Measurements from ENCODE around the gene SPECC1. TPM values are rescaled to one million over a fixed set of nuclear protein-coding genes. Genes with fewer than 3 reads are reported as not detected.
"Not testable (repeated sequence)": the region's sequence is repeated elsewhere in the genome, so short reads cannot be mapped to it uniquely, and the experiment has no call there.

SPECC1 gene
- total RNA-seq, 2 experiments from 2014 or later: 13.7 to 17.4 TPM

DNA sequence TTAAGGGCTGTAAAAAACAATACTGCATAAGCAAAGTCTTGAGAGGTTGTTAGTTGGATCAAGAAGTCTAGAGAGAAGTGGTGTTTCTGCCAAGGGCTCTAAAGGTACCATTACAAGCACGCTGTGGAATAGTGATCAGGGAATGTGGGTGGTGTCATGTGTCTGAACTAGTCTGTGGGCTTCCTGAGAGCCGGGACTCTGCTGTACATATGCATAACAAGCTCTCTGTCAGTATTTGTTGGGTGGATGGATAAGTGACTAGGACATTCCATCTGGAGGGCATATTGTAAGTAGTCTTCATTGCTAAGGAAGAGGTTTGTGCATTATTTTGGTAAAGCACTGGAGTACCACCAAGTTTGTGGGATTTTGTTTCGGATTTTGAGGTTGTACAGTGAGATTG, 248.6 kb downstream of the SPECC1 start:
- Mint-ChIP-seq H3K4me1 (ENCODE audit: low read depth) (peaks cover 53% of the 10 kb centered on the region), H3K27me3 (ENCODE audit: low read depth) (no peaks in the 10 kb centered on the region)

DNA sequence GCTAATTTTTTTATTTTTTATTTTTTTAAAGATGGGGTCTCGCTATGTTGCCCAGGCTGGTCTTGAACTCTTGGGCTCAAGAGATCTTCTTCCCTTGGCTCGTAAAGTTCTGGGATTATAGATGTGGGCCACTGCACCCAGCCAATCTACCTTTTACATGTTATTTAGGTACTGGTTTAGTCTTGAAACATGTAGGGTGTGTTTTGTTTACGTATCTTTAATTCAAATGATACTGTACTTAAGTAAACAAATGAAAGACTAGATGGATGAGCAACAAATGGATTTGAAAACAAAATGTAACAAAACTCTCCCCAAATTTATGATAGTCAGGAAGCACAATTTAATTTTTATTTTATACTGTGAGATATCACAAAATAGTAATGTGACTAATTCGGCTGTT, 250.5 kb downstream of the SPECC1 start:
- Mint-ChIP-seq H3K4me3 (no peak overlapping the region), H3K4me1 (ENCODE audit: low read depth) (peaks cover 46% of the 10 kb centered on the region), H3K27me3 (ENCODE audit: low read depth) (no peaks in the 10 kb centered on the region), H3K9me3 (peaks cover 12% of the 10 kb centered on the region), H3K27ac (no peak overlapping the region), H3K36me3 (ENCODE audit: low read depth) (peaks cover 11% of the 10 kb centered on the region)
- DNase-seq: no peak
- intact Hi-C loops (cut with micrococcal nuclease): no loop called here
- CTCF ChIA-PET: no interaction called here

More for the DNA sequence above, 248.6 kb downstream of the SPECC1 start:
- H3K27ac Mint-ChIP-seq: no peak overlapping the region
- no peak overlapping the region for H3K4me3 Mint-ChIP-seq
- intact Hi-C loops (cut with micrococcal nuclease): no loop called here
- H3K9me3 Mint-ChIP-seq: peaks cover 12% of the 10 kb centered on the region
- peaks cover 11% of the 10 kb centered on the region for H3K36me3 Mint-ChIP-seq (ENCODE audit: low read depth)
- CTCF ChIA-PET: no interaction called here
- DNase-seq: no peak

DNA sequence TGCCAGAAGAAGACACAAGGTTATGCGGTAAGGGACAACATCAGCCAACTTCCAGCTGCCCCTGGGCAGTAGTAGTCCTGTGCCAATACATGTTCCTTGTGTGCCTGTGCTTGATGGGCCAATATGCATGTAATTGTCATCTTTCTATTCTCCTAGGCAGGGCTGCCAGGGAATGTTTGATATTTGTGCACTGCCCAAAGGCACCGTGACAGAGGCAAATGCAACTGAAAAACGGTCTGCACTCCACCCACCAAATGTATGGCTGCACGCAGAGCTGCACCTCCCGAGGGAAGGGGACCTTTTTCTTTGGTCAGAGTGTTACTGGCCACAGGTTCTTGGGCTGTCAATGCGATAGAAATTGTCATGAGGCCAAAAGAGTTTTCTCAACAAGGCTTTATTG, 251.1 kb downstream of the SPECC1 start:
- H3K27ac Mint-ChIP-seq: no peak overlapping the region

DNA sequence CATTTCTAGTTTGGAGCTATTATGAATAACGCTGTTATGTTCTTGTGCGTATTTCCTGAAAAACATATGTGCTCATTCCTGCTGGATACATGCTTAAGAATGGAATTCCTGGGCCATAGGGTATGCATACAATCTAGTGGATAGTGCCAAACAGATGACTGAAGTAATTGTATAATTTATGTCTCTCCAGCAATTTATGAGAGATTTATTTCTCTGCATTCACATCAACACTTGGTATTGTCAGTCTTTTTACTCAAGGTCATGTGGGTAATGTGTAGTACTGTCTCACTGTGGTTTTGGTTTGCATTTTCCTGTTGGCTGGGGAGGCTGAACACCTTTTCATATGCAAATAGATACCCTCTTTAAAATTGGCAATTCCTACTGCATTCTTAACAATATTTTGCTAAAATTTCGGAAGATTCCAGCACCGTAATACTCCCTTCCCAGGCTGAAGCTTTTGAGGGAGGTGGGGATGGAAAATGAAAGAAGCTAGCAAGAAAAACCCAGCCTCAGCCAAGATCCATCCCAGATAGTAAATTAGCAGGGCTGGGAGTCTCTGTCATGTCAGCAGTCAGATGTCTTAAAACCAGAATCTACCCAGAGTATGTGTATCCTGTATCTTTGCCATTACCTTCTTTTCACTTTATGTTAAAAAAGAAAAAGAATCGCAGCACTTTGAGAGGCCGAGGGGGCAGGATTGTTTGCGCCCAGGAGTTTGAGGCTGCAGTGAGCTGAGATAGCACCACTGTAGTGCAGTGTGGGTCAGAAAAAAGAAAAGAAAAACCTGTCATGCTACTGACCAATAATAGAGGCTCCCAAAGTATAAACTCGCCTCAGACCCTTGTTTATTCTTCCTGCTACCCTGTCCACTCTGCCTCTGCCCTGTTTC, 253.3 kb downstream of the SPECC1 start:
- peak; percentile 34 for DNase-seq
- intact Hi-C loops (cut with micrococcal nuclease): loop anchor here (2.0 kb wide), 2 partner anchors 14 to 16 kb away; no protein-coding TSS in a partner anchor
- Mint-ChIP-seq H3K27me3 (ENCODE audit: low read depth) (no peaks in the 10 kb centered on the region), H3K27ac (peak overlapping the region; percentile 26), H3K4me3 (peak overlapping the region; percentile 28), H3K36me3 (ENCODE audit: low read depth) (peaks cover 9% of the 10 kb centered on the region), H3K9me3 (peaks cover 12% of the 10 kb centered on the region), H3K4me1 (ENCODE audit: low read depth) (peaks cover 45% of the 10 kb centered on the region)
- CTCF ChIA-PET: interaction anchor here (0.6 to 4.1 kb wide), 5 partner anchors 8 to 35 kb away, joined by 3 to 15 read pairs (median 3); no protein-coding TSS in a partner anchor

More for the DNA sequence above, 251.1 kb downstream of the SPECC1 start:
- DNase-seq: no peak
- CTCF ChIA-PET: interaction anchor here (0.6 to 4.1 kb wide), 3 partner anchors 15 to 33 kb away, joined by 3 to 15 read pairs (median 3); no protein-coding TSS in a partner anchor
- Mint-ChIP-seq H3K4me3 (no peak overlapping the region), H3K27me3 (ENCODE audit: low read depth) (no peaks in the 10 kb centered on the region), H3K9me3 (peaks cover 12% of the 10 kb centered on the region), H3K36me3 (ENCODE audit: low read depth) (peaks cover 11% of the 10 kb centered on the region), H3K4me1 (ENCODE audit: low read depth) (peaks cover 45% of the 10 kb centered on the region)
- intact Hi-C loops (cut with micrococcal nuclease): no loop called here

DNA sequence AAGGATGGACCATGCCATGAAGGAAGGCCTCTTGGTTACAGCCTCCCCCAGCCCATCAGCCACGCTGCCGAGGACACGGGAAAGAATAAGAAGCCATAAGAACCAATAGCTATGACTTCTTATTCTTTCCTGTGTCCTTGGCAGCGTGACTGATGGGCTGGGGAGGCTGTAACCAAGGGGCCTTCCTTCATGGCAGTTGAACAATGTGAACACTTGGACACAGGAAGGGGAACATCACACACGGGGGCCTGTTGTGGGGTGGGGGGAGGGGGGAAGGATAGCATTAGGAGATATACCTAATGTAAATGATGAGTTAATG, 253.9 kb downstream of the SPECC1 start:
- DNase-seq; H3K9me3 Mint-ChIP-seq; H3K36me3 Mint-ChIP-seq (ENCODE audit: low read depth); H3K27me3 Mint-ChIP-seq (ENCODE audit: low read depth): not testable (repeated sequence)
- CTCF ChIA-PET: interaction anchor here (0.6 to 4.1 kb wide), 3 partner anchors 14 to 36 kb away, joined by 3 to 15 read pairs (median 3); no protein-coding TSS in a partner anchor
- intact Hi-C loops (cut with micrococcal nuclease): loop anchor here (2.0 kb wide), 2 partner anchors 14 to 16 kb away; no protein-coding TSS in a partner anchor
- Mint-ChIP-seq H3K4me1 (ENCODE audit: low read depth) (peaks cover 51% of the 10 kb centered on the region), H3K4me3 (peak overlapping the region; percentile 28), H3K27ac (peak overlapping the region; percentile 26)

DNA sequence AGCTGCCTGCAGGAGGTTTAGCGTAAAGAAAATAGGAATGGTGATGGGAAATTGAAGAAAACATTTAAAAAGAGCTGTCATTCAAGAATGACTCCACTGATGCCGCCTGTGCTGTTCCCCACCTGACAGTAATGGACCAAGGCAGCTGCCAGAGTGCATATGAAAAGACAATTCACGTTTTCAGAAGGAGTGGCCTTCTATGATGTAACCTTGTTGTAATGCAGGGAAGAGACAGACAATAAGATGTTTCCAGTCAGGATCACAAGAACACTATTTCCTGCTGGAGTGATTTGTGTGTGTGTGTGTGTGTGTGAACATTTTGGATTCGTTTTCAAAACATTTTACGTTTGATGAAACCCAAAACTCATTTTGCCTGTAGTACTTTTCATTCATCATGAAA, 254.4 kb downstream of the SPECC1 start:
- H3K9me3 Mint-ChIP-seq: peaks cover 2% of the 10 kb centered on the region
- H3K27me3 Mint-ChIP-seq (ENCODE audit: low read depth): no peaks in the 10 kb centered on the region
- H3K4me1 Mint-ChIP-seq (ENCODE audit: low read depth): peaks cover 52% of the 10 kb centered on the region
- no peak for DNase-seq
- intact Hi-C loops (cut with micrococcal nuclease): loop anchor here (2.0 kb wide), 2 partner anchors 13 to 17 kb away; no protein-coding TSS in a partner anchor
- H3K36me3 Mint-ChIP-seq (ENCODE audit: low read depth): peaks cover 2% of the 10 kb centered on the region
- peak overlapping the region; percentile 23 for H3K27ac Mint-ChIP-seq
- CTCF ChIA-PET: interaction anchor here (0.9 to 4.1 kb wide), 2 partner anchors 9 to 37 kb away, joined by 3 to 15 read pairs; no protein-coding TSS in a partner anchor
- H3K4me3 Mint-ChIP-seq: no peak overlapping the region

DNA sequence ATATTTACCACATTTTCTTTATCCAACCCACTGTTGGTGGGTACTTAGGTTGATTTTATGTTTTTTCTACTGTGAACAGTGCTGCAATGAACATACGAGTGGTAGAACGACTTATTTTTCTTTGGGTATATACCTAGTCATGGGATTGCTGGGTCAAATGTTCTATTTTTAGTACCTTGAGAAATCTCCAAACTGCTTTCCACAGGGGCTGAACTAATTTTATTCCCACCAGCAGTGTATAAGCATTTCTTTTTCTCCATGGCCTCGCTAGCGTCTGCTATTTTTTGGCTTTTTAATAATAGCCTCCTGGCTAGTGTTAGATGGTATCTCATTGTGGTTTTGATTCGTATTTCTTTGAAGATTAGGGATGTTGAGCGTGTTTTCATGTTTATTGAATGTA, 255.8 kb downstream of the SPECC1 start:
- H3K4me3 Mint-ChIP-seq: no peak overlapping the region
- H3K4me1 Mint-ChIP-seq (ENCODE audit: low read depth): peaks cover 64% of the 10 kb centered on the region
- intact Hi-C loops (cut with micrococcal nuclease): loop anchor here (1.0 kb wide), 1 partner anchor 7 kb away; no protein-coding TSS in a partner anchor
- no peaks in the 10 kb centered on the region for H3K27me3 Mint-ChIP-seq (ENCODE audit: low read depth)
- CTCF ChIA-PET: no interaction called here
- DNase-seq: no peak
- no peak overlapping the region for H3K27ac Mint-ChIP-seq
- H3K9me3 Mint-ChIP-seq: no peaks in the 10 kb centered on the region
- no peaks in the 10 kb centered on the region for H3K36me3 Mint-ChIP-seq (ENCODE audit: low read depth)

DNA sequence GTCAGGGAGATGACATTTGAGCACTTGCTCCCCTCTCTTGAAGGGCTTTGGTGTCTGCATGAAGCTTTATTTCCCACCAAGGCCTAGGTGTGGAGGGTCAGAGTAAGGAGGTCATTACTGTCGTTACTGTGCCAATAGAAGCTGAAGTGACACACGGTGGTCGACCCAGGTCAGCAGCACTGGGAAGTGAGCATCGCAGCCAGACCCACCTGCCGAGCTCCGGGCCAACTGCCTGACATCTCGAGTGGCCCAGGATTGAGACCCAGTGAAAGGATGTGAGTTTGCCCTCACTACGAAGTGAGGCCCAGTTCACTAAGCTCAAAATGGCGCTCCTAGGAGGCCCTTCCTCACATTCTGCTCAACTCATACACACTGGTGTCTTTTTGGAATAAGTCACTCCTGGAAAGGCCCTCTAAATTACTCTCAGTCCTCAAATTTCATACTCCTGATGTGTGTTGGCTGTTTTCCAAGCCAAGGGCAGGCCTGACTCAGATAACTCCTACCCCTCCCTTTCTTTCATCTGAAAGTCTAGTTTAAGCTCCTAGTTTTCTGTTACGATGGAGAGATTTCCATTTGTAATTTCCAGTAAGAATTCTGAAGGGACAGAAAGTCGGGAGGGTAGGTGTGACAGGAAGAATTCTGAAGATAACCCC, 257.8 kb downstream of the SPECC1 start:
- CTCF ChIA-PET: interaction anchor here (0.6 to 1.3 kb wide), 3 partner anchors 41 to 337 kb away, joined by 3 to 5 read pairs (median 3); no protein-coding TSS in a partner anchor
- DNase-seq: peak; percentile 33
- intact Hi-C loops (cut with micrococcal nuclease): no loop called here
- no peaks in the 10 kb centered on the region for H3K9me3 Mint-ChIP-seq
- peaks cover 76% of the 10 kb centered on the region for H3K4me1 Mint-ChIP-seq (ENCODE audit: low read depth)
- H3K27ac Mint-ChIP-seq: peak overlapping the region; percentile 63
- H3K36me3 Mint-ChIP-seq (ENCODE audit: low read depth): no peaks in the 10 kb centered on the region
- no peaks in the 10 kb centered on the region for H3K27me3 Mint-ChIP-seq (ENCODE audit: low read depth)
- no peak overlapping the region for H3K4me3 Mint-ChIP-seq

DNA sequence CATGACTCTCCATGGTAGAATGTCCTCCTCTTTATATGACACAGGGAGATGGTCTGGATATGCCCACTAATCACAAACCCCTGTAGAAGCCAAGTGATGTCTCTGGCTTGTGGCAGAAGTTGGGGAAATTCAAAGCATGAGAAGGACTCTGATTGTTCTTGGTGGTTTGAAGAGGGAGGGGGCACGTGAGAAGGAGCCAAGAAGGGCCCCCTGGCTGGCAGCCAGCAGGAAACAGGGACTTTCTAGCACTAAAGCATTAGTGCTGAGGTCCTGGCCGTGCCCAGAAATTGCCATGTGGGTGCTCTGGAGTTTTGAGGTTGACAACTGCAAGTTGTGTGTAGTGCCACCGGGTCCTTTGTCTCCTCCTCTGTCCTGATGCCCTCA, 258.3 kb downstream of the SPECC1 start:
- CTCF ChIA-PET: interaction anchor here (0.9 to 1.3 kb wide), 2 partner anchors 41 to 50 kb away, joined by 3 read pairs; no protein-coding TSS in a partner anchor
- H3K36me3 Mint-ChIP-seq (ENCODE audit: low read depth): no peaks in the 10 kb centered on the region
- no peaks in the 10 kb centered on the region for H3K9me3 Mint-ChIP-seq
- H3K27ac Mint-ChIP-seq: peak overlapping the region; percentile 63
- H3K27me3 Mint-ChIP-seq (ENCODE audit: low read depth): no peaks in the 10 kb centered on the region
- H3K4me1 Mint-ChIP-seq (ENCODE audit: low read depth): peaks cover 76% of the 10 kb centered on the region
- peak; percentile 85 for DNase-seq
- intact Hi-C loops (cut with micrococcal nuclease): no loop called here
- no peak overlapping the region for H3K4me3 Mint-ChIP-seq

DNA sequence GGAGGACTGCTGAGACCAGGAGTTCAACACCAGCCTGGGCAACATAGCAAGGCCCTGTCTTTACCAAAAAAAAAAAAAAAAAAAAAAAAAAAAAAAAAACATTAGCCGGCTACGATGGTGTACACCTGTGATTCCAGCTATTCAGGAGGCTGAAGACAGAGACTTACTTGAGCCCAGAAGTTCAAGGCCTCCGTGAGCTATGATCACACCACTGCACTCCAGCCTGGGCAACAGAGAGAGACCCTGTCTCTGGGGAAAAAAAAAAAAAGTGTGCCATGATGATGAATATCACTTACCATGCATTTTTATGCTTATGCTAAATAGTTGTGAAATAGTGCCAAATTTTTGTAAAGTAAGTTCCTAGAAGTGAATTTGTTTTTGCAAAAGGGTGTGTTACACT, 261.2 kb downstream of the SPECC1 start:
- no peak overlapping the region for H3K27ac Mint-ChIP-seq

DNA sequence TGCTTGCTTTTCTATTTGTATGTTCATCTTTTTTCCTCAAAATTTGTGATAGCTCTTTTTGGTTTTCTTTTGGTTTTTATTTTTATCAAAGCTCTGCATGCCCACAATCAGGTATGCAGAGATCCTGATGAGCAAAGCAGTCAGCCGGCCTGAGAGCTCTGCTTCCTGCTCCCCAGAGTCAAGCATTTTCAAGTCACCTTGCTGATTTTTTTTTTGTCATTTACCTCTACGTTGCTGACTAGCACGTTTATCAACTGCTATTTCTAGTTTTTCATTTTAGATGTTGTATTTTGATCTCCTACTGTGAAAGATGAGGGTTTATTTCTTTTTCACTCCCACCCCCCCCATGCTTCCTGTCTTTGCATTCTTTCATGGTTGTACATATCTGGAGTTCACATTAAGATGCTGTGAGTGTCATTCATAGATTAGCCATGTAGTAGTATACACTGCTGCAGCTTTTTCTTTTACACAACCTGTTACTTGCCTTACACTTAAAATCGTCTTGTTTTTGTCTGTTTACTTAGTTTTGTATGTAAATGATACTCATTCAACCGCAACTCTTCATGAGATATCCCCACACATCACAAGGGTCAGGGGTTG, 262.0 kb downstream of the SPECC1 start:
- intact Hi-C loops (cut with micrococcal nuclease): loop anchor here (2.0 kb wide), 3 partner anchors 16 to 116 kb away; no protein-coding TSS in a partner anchor
- Mint-ChIP-seq H3K4me3 (peak overlapping the region; percentile 29), H3K36me3 (ENCODE audit: low read depth) (peaks cover 3% of the 10 kb centered on the region), H3K4me1 (ENCODE audit: low read depth) (peaks cover 88% of the 10 kb centered on the region), H3K9me3 (no peaks in the 10 kb centered on the region), H3K27me3 (ENCODE audit: low read depth) (no peaks in the 10 kb centered on the region), H3K27ac (peak overlapping the region; percentile 82)
- CTCF ChIA-PET: interaction anchor here (0.7 to 1.2 kb wide), 6 partner anchors 9 to 1094 kb away, joined by 3 to 4 read pairs (median 3); no protein-coding TSS in a partner anchor
- DNase-seq: peak; percentile 46

More for the DNA sequence above, 261.2 kb downstream of the SPECC1 start:
- Mint-ChIP-seq H3K9me3 (no peaks in the 10 kb centered on the region), H3K36me3 (ENCODE audit: low read depth) (peaks cover 3% of the 10 kb centered on the region), H3K4me1 (ENCODE audit: low read depth) (peaks cover 83% of the 10 kb centered on the region), H3K27me3 (ENCODE audit: low read depth) (no peaks in the 10 kb centered on the region), H3K4me3 (no peak overlapping the region)
- CTCF ChIA-PET: interaction anchor here (1.0 to 1.2 kb wide), 5 partner anchors 8 to 43 kb away, joined by 3 to 4 read pairs (median 3); no protein-coding TSS in a partner anchor
- no peak for DNase-seq
- intact Hi-C loops (cut with micrococcal nuclease): loop anchor here (2.0 kb wide), 3 partner anchors 16 to 116 kb away; no protein-coding TSS in a partner anchor

Measured in activated naive CD4-positive, alpha-beta T cell treated with anti-CD3 and anti-CD28 coated beads for 36 hours (primary cell).